Activated CD4-positive, alpha-beta T cell treated with anti-CD3 and anti-CD28 coated beads for 4 hours (primary cell): ENCODE measurements around the gene PGAP1.

Experiments
- DNase-seq, 2 donors: peaks; one replicate each; pipeline ENCODE4 v3.0.0-alpha.2; 2020

The PGAP1 gene

GRCh38 chr2:196926562-196927375 lies at the start of gene PGAP1:
TSS of gene PGAP1 (minus strand) at chr2:196926707. CDS start at chr2:196926616, 91 bp downstream.
- DNase-seq, result peak; percentile 71 to 81

GRCh38 chr2:196974970-196975369 lies 48.5 kb upstream of the PGAP1 start:
- DNase-seq, result no peak

GRCh38 chr2:196971574-196972279 lies 45.2 kb upstream of the PGAP1 start:
- DNase-seq, result no peak

GRCh38 chr2:196970099-196970498 lies 43.6 kb upstream of the PGAP1 start:
- DNase-seq, result no peak

- no peak for DNase-seq
Measured at GRCh38 chr2:196968516-196968915, 42.0 kb upstream of the PGAP1 start.

GRCh38 chr2:196967775-196968174 lies 41.3 kb upstream of the PGAP1 start:
- no peak for DNase-seq

- no peak for DNase-seq
Measured at GRCh38 chr2:196967116-196967515, 40.6 kb upstream of the PGAP1 start.

GRCh38 chr2:196966061-196966460 lies 39.6 kb upstream of the PGAP1 start:
- no peak for DNase-seq

GRCh38 chr2:196965651-196966050 lies 39.1 kb upstream of the PGAP1 start:
- DNase-seq, result no peak

- DNase-seq, result no peak
Measured at GRCh38 chr2:196963961-196964360, 37.5 kb upstream of the PGAP1 start.

- peak in 1 of 2 donors; percentile 9 for DNase-seq
Measured at GRCh38 chr2:196963043-196963442, 36.5 kb upstream of the PGAP1 start.

GRCh38 chr2:196962325-196962724 lies 35.8 kb upstream of the PGAP1 start:
- DNase-seq, result no peak

GRCh38 chr2:196961889-196962288 lies 35.4 kb upstream of the PGAP1 start:
- DNase-seq, result no peak

GRCh38 chr2:196959734-196960338 lies 33.3 kb upstream of the PGAP1 start:
- DNase-seq, result no peak

GRCh38 chr2:196959281-196959680 lies 32.8 kb upstream of the PGAP1 start:
- DNase-seq, result no peak

GRCh38 chr2:196957881-196958525 lies 31.5 kb upstream of the PGAP1 start:
- no peak for DNase-seq

- DNase-seq, result no peak
Measured at GRCh38 chr2:196957442-196957841, 30.9 kb upstream of the PGAP1 start.

- no peak for DNase-seq
Measured at GRCh38 chr2:196956069-196956468, 29.6 kb upstream of the PGAP1 start.

- DNase-seq, result no peak
Measured at GRCh38 chr2:196955036-196955435, 28.5 kb upstream of the PGAP1 start.

GRCh38 chr2:196954001-196954400 lies 27.5 kb upstream of the PGAP1 start:
- no peak for DNase-seq

GRCh38 chr2:196952936-196953335 lies 26.4 kb upstream of the PGAP1 start:
- DNase-seq, result no peak

GRCh38 chr2:196951973-196952372 lies 25.5 kb upstream of the PGAP1 start:
- no peak for DNase-seq

GRCh38 chr2:196949116-196949515 lies 22.6 kb upstream of the PGAP1 start:
- DNase-seq, result no peak
